Epithelial cell of proximal tubule (primary cell): Measurements from ENCODE around the gene C20orf202. TPM values are rescaled to one million over a fixed set of nuclear protein-coding genes. Genes with fewer than 3 reads are reported as not detected.

Experiments used
- DNase-seq: peaks from one replicate; pipeline ENCODE4 v3.0.0-alpha.2; 2011; ENCODE audit warnings: low read depth
- H3K4me3 ChIP-seq: 2 replicates; pipeline ENCODE4 v1.5.1; 2011; ENCODE audit warnings: low read depth, mild to moderate bottlenecking, low read length
- total RNA-seq: library from RNA; depleted of rRNA; stranded (reverse); fragments of >200 nt; gene quantifications from 2 replicates; pipeline ENCODE4 v1.2.3, GENCODE V29; 2015
- TF ChIP-seq, protein P1 (sequence below): conservative IDR thresholded peaks from 2 replicates; pipeline ENCODE4 v1.5.1; 2012; ENCODE audit warnings: low read depth, mild to moderate bottlenecking, low read length

The C20orf202 gene
- total RNA-seq, 1 donor from 2014 or later, result not detected

DNA sequence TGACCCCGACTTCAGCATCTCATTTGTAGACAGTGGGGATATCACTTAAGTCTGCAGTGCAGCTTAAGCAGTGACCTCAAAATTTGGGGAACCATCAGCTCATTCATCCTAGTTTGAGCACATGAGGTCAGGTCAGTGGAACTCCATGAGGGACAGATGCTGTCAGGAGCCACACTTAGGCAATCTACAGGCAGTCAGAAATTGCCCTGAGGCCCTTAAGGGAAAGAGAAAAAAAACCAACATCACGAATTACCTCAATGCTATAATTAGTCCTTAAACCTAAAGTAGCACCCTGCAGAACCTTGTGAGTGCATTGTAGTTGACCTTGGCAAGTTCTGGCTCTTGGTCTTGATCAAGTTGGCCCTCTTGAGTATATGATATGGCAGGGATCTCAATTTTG is 39.6 kb upstream of the C20orf202 start:
- H3K4me3 ChIP-seq, result no peak overlapping the region
- DNase-seq, result no peak
- TF ChIP-seq, protein P1, sequence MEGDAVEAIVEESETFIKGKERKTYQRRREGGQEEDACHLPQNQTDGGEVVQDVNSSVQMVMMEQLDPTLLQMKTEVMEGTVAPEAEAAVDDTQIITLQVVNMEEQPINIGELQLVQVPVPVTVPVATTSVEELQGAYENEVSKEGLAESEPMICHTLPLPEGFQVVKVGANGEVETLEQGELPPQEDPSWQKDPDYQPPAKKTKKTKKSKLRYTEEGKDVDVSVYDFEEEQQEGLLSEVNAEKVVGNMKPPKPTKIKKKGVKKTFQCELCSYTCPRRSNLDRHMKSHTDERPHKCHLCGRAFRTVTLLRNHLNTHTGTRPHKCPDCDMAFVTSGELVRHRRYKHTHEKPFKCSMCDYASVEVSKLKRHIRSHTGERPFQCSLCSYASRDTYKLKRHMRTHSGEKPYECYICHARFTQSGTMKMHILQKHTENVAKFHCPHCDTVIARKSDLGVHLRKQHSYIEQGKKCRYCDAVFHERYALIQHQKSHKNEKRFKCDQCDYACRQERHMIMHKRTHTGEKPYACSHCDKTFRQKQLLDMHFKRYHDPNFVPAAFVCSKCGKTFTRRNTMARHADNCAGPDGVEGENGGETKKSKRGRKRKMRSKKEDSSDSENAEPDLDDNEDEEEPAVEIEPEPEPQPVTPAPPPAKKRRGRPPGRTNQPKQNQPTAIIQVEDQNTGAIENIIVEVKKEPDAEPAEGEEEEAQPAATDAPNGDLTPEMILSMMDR, result no peak

DNA sequence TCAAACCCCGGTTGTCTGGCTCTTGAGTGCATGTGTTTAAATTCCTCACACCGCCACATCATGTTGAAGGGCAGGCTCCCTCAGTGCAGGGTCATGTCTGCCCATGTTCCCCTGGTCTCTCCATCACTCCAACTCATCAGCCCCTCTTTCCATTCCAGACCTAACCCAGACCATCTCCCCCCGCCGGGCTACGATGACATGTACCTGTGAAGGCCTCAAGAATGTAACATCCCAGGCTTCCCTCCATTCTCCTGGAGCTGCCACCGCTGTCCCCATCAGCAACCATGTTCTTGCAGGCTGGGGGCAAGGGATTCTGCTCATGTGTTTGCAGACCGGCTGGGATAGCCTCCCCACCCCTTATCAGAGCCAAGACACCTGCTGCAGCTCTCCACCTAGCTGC is 38.4 kb upstream of the C20orf202 start:
- TF ChIP-seq, protein P1, result no peak
- no peak for DNase-seq
- H3K4me3 ChIP-seq, result no peak overlapping the region

DNA sequence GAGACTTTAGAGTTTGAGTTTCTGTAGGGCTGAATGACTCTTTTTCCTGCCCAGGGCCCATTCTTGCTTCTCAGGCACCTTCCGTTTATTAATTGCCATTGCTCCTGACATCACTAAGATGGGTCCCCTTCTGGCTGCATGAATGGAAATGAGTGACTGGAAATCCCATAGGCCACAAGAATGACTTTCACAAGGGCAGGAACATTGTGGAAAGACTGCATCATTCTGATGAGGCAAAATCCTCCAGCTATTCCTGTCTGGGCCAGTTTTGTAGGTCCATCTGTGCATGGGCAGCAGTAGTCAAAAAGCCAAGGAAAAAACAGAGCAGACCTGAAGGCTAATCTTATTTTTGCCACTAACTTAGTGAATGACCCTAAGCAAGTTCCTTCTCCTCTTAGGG is 37.7 kb upstream of the C20orf202 start:
- no peak for DNase-seq
- no peak overlapping the region for H3K4me3 ChIP-seq
- TF ChIP-seq, protein P1, result no peak

DNA sequence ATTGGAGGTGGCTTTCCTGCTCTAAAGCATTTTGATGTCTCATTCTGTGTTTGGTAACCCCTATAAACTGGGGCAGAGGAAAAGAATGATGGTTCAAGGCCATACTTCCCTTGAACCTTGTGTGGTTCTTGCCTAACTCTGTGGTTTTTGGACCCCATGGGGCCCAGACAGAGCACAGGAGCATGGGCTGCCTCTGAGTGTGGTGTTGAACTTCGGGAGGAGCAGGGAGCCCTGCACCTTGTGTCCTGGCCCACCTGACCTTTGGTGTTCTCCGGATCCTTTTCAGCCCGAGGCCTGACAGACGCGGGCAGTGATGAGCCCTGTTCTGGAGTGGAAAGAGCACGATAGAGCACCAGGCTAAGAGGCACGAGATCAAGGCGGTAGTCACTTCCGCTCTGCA is 37.3 kb upstream of the C20orf202 start:
- no peak overlapping the region for H3K4me3 ChIP-seq
- DNase-seq, result no peak
- TF ChIP-seq, protein P1, result no peak

DNA sequence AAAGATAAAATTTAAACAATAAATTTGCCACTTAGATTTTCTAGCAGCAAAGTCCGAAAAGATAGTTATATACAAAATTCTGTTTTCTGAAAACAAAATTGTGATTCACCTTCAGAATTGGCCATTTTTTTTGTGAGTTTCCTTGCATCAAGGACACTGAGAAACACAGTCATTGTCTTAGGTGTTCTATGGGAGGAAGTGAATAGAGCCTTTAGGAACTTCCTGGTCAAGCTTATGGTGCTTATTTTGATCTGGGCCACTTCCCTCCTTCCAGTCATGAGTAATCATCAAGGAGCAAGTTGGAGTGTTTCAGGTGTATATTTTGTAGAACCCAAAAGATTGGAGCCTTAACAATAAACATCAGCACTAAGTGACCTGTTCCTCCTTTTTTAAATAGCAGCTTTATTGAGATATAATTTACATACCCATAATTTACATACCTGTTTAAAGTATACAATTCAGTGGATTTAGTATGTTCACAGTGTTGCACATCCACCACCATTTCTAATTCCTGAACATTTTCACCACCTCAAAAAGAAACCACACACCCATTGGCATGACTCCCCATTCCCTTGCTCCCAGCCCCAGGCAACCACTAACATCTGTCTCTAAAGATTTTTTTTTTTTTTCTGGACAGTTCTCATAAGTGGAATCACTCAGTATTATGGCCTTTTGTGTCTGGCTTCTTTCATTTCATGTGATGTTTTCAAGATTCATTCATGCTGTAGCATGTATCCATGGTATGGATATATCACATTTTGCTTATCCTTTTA is 36.1 kb upstream of the C20orf202 start:
- TF ChIP-seq, protein P1, result no peak
- no peak overlapping the region for H3K4me3 ChIP-seq
- DNase-seq, result no peak

DNA sequence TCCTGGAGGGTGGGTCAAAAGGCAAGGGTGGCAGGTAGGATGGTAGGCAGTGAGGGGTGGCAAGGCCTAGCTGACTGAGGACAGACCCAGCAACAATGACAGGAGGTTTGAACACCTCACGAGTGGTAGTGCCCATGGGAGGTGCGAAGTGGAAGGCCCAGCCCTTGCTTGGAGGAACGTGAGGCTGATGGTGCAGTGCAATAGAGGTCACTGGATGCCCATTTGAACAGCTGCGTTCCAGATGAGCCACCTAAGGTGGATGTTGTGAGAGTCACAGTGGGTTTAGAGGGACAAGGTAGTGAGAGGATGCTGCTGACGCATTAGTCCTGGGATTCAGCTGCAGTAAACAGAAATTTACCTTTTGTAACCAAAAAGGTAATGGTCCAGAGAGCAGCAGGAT is 34.0 kb upstream of the C20orf202 start:
- H3K4me3 ChIP-seq, result no peak overlapping the region
- TF ChIP-seq, protein P1, result no peak
- DNase-seq, result no peak
